AG09309 (cell line): ENCODE data around the gene ZFR.

Source experiments
- DNase-seq: peaks from one replicate; pipeline ENCODE4 v3.0.0-alpha.2; 2010; ENCODE audit warnings: low read depth
- H3K4me3 ChIP-seq: 2 replicates; pipeline ENCODE4 v1.5.1; 2011; ENCODE audit warnings: mild to moderate bottlenecking, low read depth, low read length, moderate library complexity; ENCODE audit not compliant: control insufficient read depth
- CTCF ChIP-seq: IDR thresholded peaks from 2 replicates; pipeline ENCODE4 v1.5.1; 2011; ENCODE audit warnings: mild to moderate bottlenecking, low read depth, low read length, inconsistent platforms; ENCODE audit not compliant: insufficient read depth, control insufficient read depth; ENCODE audit errors: missing control alignments

The ZFR gene

GRCh38 chr5:32465076-32465475 lies 20.5 kb upstream of the ZFR start:
- TF ChIP-seq CTCF = no peak
- DNase-seq = no peak
- no peak overlapping the region for H3K4me3 ChIP-seq

- no peak for TF ChIP-seq CTCF
- no peak for DNase-seq
- no peak overlapping the region for H3K4me3 ChIP-seq
Measured at GRCh38 chr5:32462618-32463017, 18.1 kb upstream of the ZFR start.

- no peak for TF ChIP-seq CTCF
- DNase-seq = no peak
- no peak overlapping the region for H3K4me3 ChIP-seq
Measured at GRCh38 chr5:32461441-32462120, 17.0 kb upstream of the ZFR start.

GRCh38 chr5:32460702-32461101 lies 16.2 kb upstream of the ZFR start:
- H3K4me3 ChIP-seq = no peak overlapping the region
- DNase-seq = no peak
- no peak for TF ChIP-seq CTCF

- TF ChIP-seq CTCF = no peak
- no peak overlapping the region for H3K4me3 ChIP-seq
- DNase-seq = no peak
Measured at GRCh38 chr5:32458880-32459495, 14.4 kb upstream of the ZFR start.

- no peak overlapping the region for H3K4me3 ChIP-seq
- TF ChIP-seq CTCF = no peak
- DNase-seq = no peak
Measured at GRCh38 chr5:32455311-32455710, 10.8 kb upstream of the ZFR start.
